MM.1S (cell line): ENCODE measurements around the gene DMRTB1.

Source experiments
- DNase-seq: peaks from one replicate; pipeline ENCODE4 v3.0.0-alpha.2; 2015
- H2AFZ ChIP-seq: fragments of 300-600 bp; sonication (generic); 2 replicates; pipeline ENCODE4 v1.6.0; 2016; ENCODE audit warnings: antibody characterized with exemption, low read length
- H3F3A ChIP-seq: fragments of 300-600 bp; sonication (generic); 2 replicates; pipeline ENCODE4 v1.6.1; 2016; ENCODE audit warnings: mild to moderate bottlenecking, antibody characterized with exemption, low read length, moderate library complexity, mixed read lengths; ENCODE audit not compliant: insufficient read depth
- H3K27ac ChIP-seq: fragments of 300-600 bp; sonication (generic); 2 replicates; pipeline ENCODE4 v1.5.1; 2016; ENCODE audit warnings: mild to moderate bottlenecking, low read length
- H3K27me3 ChIP-seq: fragments of 300-600 bp; sonication (generic); replicated peaks from 2 replicates; pipeline ENCODE4 v1.6.0; 2016; ENCODE audit warnings: low read length; ENCODE audit not compliant: insufficient read depth
- H3K36me3 ChIP-seq: fragments of 300-600 bp; sonication (generic); replicated peaks from 2 replicates; pipeline ENCODE4 v1.6.1; 2016; ENCODE audit warnings: mild to moderate bottlenecking, low read length, mixed read lengths; ENCODE audit not compliant: insufficient read depth
- H3K4me1 ChIP-seq: fragments of 300-600 bp; sonication (generic); 2 replicates; pipeline ENCODE4 v1.6.1; 2016; ENCODE audit warnings: low read length, mixed read lengths
- H3K4me2 ChIP-seq: fragments of 300-600 bp; sonication (generic); 2 replicates; pipeline ENCODE4 v1.6.0; 2016; ENCODE audit warnings: low read depth, low read length
- H3K4me3 ChIP-seq: fragments of 300-600 bp; sonication (generic); 2 replicates; pipeline ENCODE4 v1.5.1; 2016; ENCODE audit warnings: low read length, mixed read lengths
- H3K79me2 ChIP-seq: fragments of 300-600 bp; sonication (generic); 2 replicates; pipeline ENCODE4 v1.6.1; 2016; ENCODE audit warnings: mixed run types, low read length, mixed read lengths
- H3K9ac ChIP-seq: fragments of 300-600 bp; sonication (generic); 2 replicates; pipeline ENCODE4 v1.6.1; 2016; ENCODE audit warnings: low read length, mixed read lengths
- H3K9me2 ChIP-seq: fragments of 300-600 bp; sonication (generic); replicated peaks from 2 replicates; pipeline ENCODE4 v1.6.1; 2016; ENCODE audit warnings: mild to moderate bottlenecking, low read length, mixed read lengths; ENCODE audit not compliant: insufficient read depth
- H3K9me3 ChIP-seq: fragments of 300-600 bp; sonication (generic); replicated peaks from 2 replicates; pipeline ENCODE4 v1.6.1; 2016; ENCODE audit warnings: mild to moderate bottlenecking, low read length, mixed read lengths; ENCODE audit not compliant: insufficient read depth
- H4K20me1 ChIP-seq: fragments of 300-600 bp; sonication (generic); 2 replicates; pipeline ENCODE4 v1.6.1; 2016; ENCODE audit warnings: mild to moderate bottlenecking, low read length, moderate library complexity, mixed read lengths; ENCODE audit not compliant: insufficient read depth
- CTCF ChIP-seq: fragments of 300-600 bp; sonication (generic); IDR thresholded peaks from 2 replicates; pipeline ENCODE4 v1.5.1; 2016; ENCODE audit warnings: antibody characterized with exemption, low read length, mixed read lengths
- EZH2 ChIP-seq: fragments of 300-600 bp; sonication (generic); optimal IDR thresholded peaks from 2 replicates; pipeline ENCODE3; 2017; ENCODE audit warnings: low read depth, mild to moderate bottlenecking, antibody characterized with exemption, low read length, mixed read lengths
- EZH2phosphoT487 ChIP-seq: fragments of 300-600 bp; sonication (generic); IDR thresholded peaks from 2 replicates; pipeline ENCODE4 v1.6.1; 2018; ENCODE audit warnings: antibody characterized with exemption, low read length

DMRTB1 gene

GRCh38 chr1:53473463-53473862 is 14.3 kb downstream of the DMRTB1 start:
- no peaks in the 10 kb centered on the region for H4K20me1 ChIP-seq
- H3K9ac ChIP-seq = no peak overlapping the region
- TF ChIP-seq CTCF (peak; percentile 16; the same call in 1 of the 2 replicates), EZH2 (no peak)
- no peaks in the 10 kb centered on the region for H3F3A ChIP-seq
- no peak overlapping the region for H3K4me2 ChIP-seq
- no peaks in the 10 kb centered on the region for H3K36me3 ChIP-seq
- H3K4me3 ChIP-seq = no peak overlapping the region
- H3K4me1 ChIP-seq = no peaks in the 10 kb centered on the region
- H2AFZ ChIP-seq = no peak overlapping the region
- no peaks in the 10 kb centered on the region for H3K9me3 ChIP-seq
- DNase-seq = peak; percentile 14
- H3K27me3 ChIP-seq = peaks cover 13% of the 10 kb centered on the region
- no peaks in the 10 kb centered on the region for H3K9me2 ChIP-seq
- H3K27ac ChIP-seq = no peak overlapping the region
- H3K79me2 ChIP-seq = no peaks in the 10 kb centered on the region

DNA sequence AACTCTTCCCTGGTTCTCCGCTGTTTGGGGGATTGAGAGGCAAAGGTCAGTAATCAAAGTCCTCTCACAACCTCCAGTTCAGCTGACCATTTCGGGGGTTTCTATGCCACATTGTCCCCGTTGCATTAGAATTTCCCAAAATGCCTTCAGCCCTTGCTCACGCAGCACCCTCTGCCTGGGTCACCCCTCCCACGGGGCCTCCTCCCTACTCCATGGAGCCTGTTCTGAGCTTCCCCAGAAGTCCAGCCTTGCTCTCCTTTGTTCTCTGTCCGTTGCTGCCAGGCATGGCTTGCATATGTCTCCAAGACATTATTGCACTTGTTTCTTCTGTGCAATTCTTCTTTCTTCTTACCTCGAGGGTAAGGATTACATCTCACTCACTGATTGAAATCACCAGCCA is 16.5 kb downstream of the DMRTB1 start:
- Histone ChIP-seq H3K79me2 (no peaks in the 10 kb centered on the region), H3K4me1 (no peaks in the 10 kb centered on the region), H3K4me3 (no peak overlapping the region), H3K4me2 (no peak overlapping the region), H3K36me3 (no peaks in the 10 kb centered on the region), H2AFZ (no peak overlapping the region), H3K27me3 (peaks cover 13% of the 10 kb centered on the region), H3K9ac (no peak overlapping the region), H3K27ac (no peak overlapping the region), H3K9me2 (no peaks in the 10 kb centered on the region), H3K9me3 (no peaks in the 10 kb centered on the region), H4K20me1 (no peaks in the 10 kb centered on the region), H3F3A (no peaks in the 10 kb centered on the region)
- no peak for DNase-seq
- TF ChIP-seq CTCF (no peak), EZH2 (no peak), EZH2phosphoT487 (no peak)

DNA sequence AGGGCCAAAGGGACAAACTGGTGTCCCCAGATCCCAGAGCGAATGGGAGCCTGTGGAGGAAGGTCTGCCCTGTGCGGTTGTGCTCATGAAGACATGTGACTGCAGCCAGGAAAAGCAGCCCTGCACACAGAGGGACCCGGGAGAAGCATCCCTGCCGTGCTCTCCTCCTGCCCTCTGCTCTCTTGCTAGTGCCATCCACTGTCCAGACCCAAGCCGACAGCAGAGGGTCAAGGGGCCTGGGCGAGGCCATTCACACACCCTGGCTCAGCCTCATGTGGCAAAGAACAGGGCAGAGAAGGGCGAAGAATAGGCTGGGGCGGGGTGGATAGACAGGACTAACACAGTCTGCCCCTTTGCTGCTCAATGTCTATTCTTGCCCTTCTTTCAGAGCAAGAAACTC is 17.4 kb downstream of the DMRTB1 start:
- no peak for TF ChIP-seq EZH2
- TF ChIP-seq EZH2phosphoT487 = no peak
- no peak for TF ChIP-seq CTCF
- Histone ChIP-seq H3K9me2 (no peaks in the 10 kb centered on the region), H2AFZ (no peak overlapping the region), H3K27ac (no peak overlapping the region), H3K36me3 (no peaks in the 10 kb centered on the region), H3K4me1 (no peaks in the 10 kb centered on the region), H3K79me2 (no peaks in the 10 kb centered on the region), H3K9me3 (no peaks in the 10 kb centered on the region), H3K4me3 (no peak overlapping the region), H3F3A (no peaks in the 10 kb centered on the region), H3K4me2 (no peak overlapping the region), H4K20me1 (no peaks in the 10 kb centered on the region), H3K27me3 (peaks cover 13% of the 10 kb centered on the region), H3K9ac (no peak overlapping the region)
- no peak for DNase-seq
